ACC112 (cell line): ENCODE measurements around the gene COL15A1.
A peak's percentile ranks its signal among the peaks of the same experiment; 100 is the strongest.
"Not testable (repeated sequence)": the region's sequence is repeated elsewhere in the genome, so short reads cannot be mapped to it uniquely, and the experiment has no call there.

Experiments used
- H2AFZ ChIP-seq: fragments of 200-600 bp; sonication (generic); one replicate; pipeline ENCODE4 v1.6.0; 2017; ENCODE audit warnings: antibody characterized with exemption, low read length; ENCODE audit not compliant: unreplicated experiment
- H3K27ac ChIP-seq: fragments of 200-600 bp; sonication (generic); 2 replicates; pipeline ENCODE4 v1.5.1; 2014; ENCODE audit warnings: low read depth, mild to moderate bottlenecking, antibody characterized with exemption, low read length, moderate library complexity
- H3K27me3 ChIP-seq: fragments of 200-600 bp; sonication (generic); 2 replicates; pipeline ENCODE4 v1.6.1; 2014; ENCODE audit warnings: mild to moderate bottlenecking, antibody characterized with exemption, low read length, moderate library complexity, mixed read lengths; ENCODE audit not compliant: insufficient read depth
- H3K36me3 ChIP-seq: fragments of 200-600 bp; sonication (generic); 2 replicates; pipeline ENCODE4 v1.6.1; 2016; ENCODE audit warnings: mild to moderate bottlenecking, antibody characterized with exemption, low read length, moderate library complexity, mixed read lengths; ENCODE audit not compliant: insufficient read depth
- H3K4me1 ChIP-seq: fragments of 200-600 bp; sonication (generic); one replicate; pipeline ENCODE4 v1.6.1; 2016; ENCODE audit warnings: low read length, mixed read lengths; ENCODE audit not compliant: insufficient read depth, unreplicated experiment, control insufficient read depth
- H3K4me3 ChIP-seq: fragments of 200-600 bp; sonication (generic); 2 replicates; pipeline ENCODE4 v1.5.1; 2014; ENCODE audit warnings: mild to moderate bottlenecking, low read depth, low read length
- H3K79me2 ChIP-seq: fragments of 200-600 bp; sonication (generic); one replicate; pipeline ENCODE4 v1.6.0; 2016; ENCODE audit warnings: low read length; ENCODE audit not compliant: control insufficient read depth, unreplicated experiment, insufficient read depth

COL15A1 gene

GRCh38 chr9:98943682-98944056, at the start of gene COL15A1:
COL15A1 (plus strand) TSS chr9:98943907; CDS start chr9:98944062, 155 bp downstream.
- Histone ChIP-seq H3K4me3 (peak within 1 kb of the TSS; percentile 74), H3K27me3 (peaks cover 86% of the 10 kb centered on the region), H2AFZ (peak within 1 kb of the TSS; percentile 84)

GRCh38 chr9:98894171-98894570, 49.5 kb upstream of the COL15A1 start:
- peaks cover 3% of the 10 kb centered on the region for H3K4me1 ChIP-seq
- H3K36me3 ChIP-seq = no peaks in the 10 kb centered on the region
- H2AFZ ChIP-seq = no peak overlapping the region
- H3K27me3 ChIP-seq = peaks cover 12% of the 10 kb centered on the region; the same call in 1 of the 2 replicates
- H3K27ac ChIP-seq = no peak overlapping the region
- H3K4me3 ChIP-seq = no peak overlapping the region
- H3K79me2 ChIP-seq = no peaks in the 10 kb centered on the region

More at GRCh38 chr9:98943682-98944056, at the start of gene COL15A1:
- no peaks in the 10 kb centered on the region for H3K79me2 ChIP-seq
- H3K4me1 ChIP-seq = peaks cover 9% of the 10 kb centered on the region
- no peak within 1 kb of the TSS for H3K27ac ChIP-seq
- no peaks in the 10 kb centered on the region for H3K36me3 ChIP-seq

- Histone ChIP-seq H3K79me2 (no peaks in the 10 kb centered on the region), H3K27ac (no peak overlapping the region), H3K36me3 (no peaks in the 10 kb centered on the region), H2AFZ (no peak overlapping the region), H3K27me3 (peaks cover 10% of the 10 kb centered on the region; the same call in 1 of the 2 replicates), H3K4me3 (no peak overlapping the region), H3K4me1 (peaks cover 9% of the 10 kb centered on the region)
Observed at GRCh38 chr9:98894761-98895160, 48.9 kb upstream of the COL15A1 start.

GRCh38 chr9:98896632-98897031, 47.1 kb upstream of the COL15A1 start:
- no peak overlapping the region for H2AFZ ChIP-seq
- no peaks in the 10 kb centered on the region for H3K36me3 ChIP-seq
- no peak overlapping the region for H3K4me3 ChIP-seq
- peaks cover 13% of the 10 kb centered on the region for H3K4me1 ChIP-seq
- H3K27ac ChIP-seq = no peak overlapping the region
- peaks cover 10% of the 10 kb centered on the region; the same call in 1 of the 2 replicates for H3K27me3 ChIP-seq
- no peaks in the 10 kb centered on the region for H3K79me2 ChIP-seq

GRCh38 chr9:98897745-98898144, 46.0 kb upstream of the COL15A1 start:
- Histone ChIP-seq H3K27ac (no peak overlapping the region), H3K4me1 (peaks cover 13% of the 10 kb centered on the region)

GRCh38 chr9:98899408-98900056, 44.2 kb upstream of the COL15A1 start:
- H3K36me3 ChIP-seq = no peaks in the 10 kb centered on the region

More at GRCh38 chr9:98897745-98898144, 46.0 kb upstream of the COL15A1 start:
- H3K27me3 ChIP-seq = peaks cover 10% of the 10 kb centered on the region; the same call in 1 of the 2 replicates
- H3K79me2 ChIP-seq = no peaks in the 10 kb centered on the region
- no peak overlapping the region for H3K4me3 ChIP-seq
- H2AFZ ChIP-seq = no peak overlapping the region
- no peaks in the 10 kb centered on the region for H3K36me3 ChIP-seq

GRCh38 chr9:98900244-98900643, 43.5 kb upstream of the COL15A1 start:
- Histone ChIP-seq H3K4me1 (peaks cover 13% of the 10 kb centered on the region), H3K27me3 (0 out of 2 replicates have a peak, but pooled peaks cover 7% of the 10 kb centered on the region), H3K79me2 (no peaks in the 10 kb centered on the region), H3K4me3 (no peak overlapping the region), H2AFZ (no peak overlapping the region), H3K27ac (no peak overlapping the region), H3K36me3 (no peaks in the 10 kb centered on the region)

More at GRCh38 chr9:98899408-98900056, 44.2 kb upstream of the COL15A1 start:
- Histone ChIP-seq H3K4me3 (no peak overlapping the region), H2AFZ (no peak overlapping the region), H3K79me2 (no peaks in the 10 kb centered on the region), H3K27me3 (0 out of 2 replicates have a peak, but pooled peaks cover 7% of the 10 kb centered on the region), H3K4me1 (peaks cover 13% of the 10 kb centered on the region), H3K27ac (no peak overlapping the region)

GRCh38 chr9:98900725-98901124, 43.0 kb upstream of the COL15A1 start:
- H3K79me2 ChIP-seq = no peaks in the 10 kb centered on the region
- no peaks in the 10 kb centered on the region for H3K36me3 ChIP-seq
- no peak overlapping the region for H3K27ac ChIP-seq
- peaks cover 13% of the 10 kb centered on the region for H3K4me1 ChIP-seq
- H2AFZ ChIP-seq = no peak overlapping the region
- no peak overlapping the region for H3K4me3 ChIP-seq
- 0 out of 2 replicates have a peak, but pooled peaks cover 2% of the 10 kb centered on the region for H3K27me3 ChIP-seq

GRCh38 chr9:98901843-98902242, 41.9 kb upstream of the COL15A1 start:
- H3K4me3 ChIP-seq, H3K27me3 ChIP-seq, H3K27ac ChIP-seq, H2AFZ ChIP-seq, H3K79me2 ChIP-seq, H3K36me3 ChIP-seq: not testable (repeated sequence)
- H3K4me1 ChIP-seq = peaks cover 22% of the 10 kb centered on the region

- H3K4me3 ChIP-seq = no peak overlapping the region
- H3K27ac ChIP-seq = no peak overlapping the region
- H3K36me3 ChIP-seq = no peaks in the 10 kb centered on the region
- H3K27me3 ChIP-seq = no peaks in the 10 kb centered on the region
- no peaks in the 10 kb centered on the region for H3K79me2 ChIP-seq
- H3K4me1 ChIP-seq = peaks cover 28% of the 10 kb centered on the region
- no peak overlapping the region for H2AFZ ChIP-seq
Observed at GRCh38 chr9:98902516-98902915, 41.2 kb upstream of the COL15A1 start.

GRCh38 chr9:98902925-98903324, 40.8 kb upstream of the COL15A1 start:
- H3K4me1 ChIP-seq = peaks cover 30% of the 10 kb centered on the region
- no peaks in the 10 kb centered on the region for H3K36me3 ChIP-seq
- no peak overlapping the region for H2AFZ ChIP-seq
- H3K27ac ChIP-seq = no peak overlapping the region
- no peak overlapping the region for H3K4me3 ChIP-seq
- no peaks in the 10 kb centered on the region for H3K79me2 ChIP-seq
- no peaks in the 10 kb centered on the region for H3K27me3 ChIP-seq
